OCI-LY7 (cell line): ENCODE results near the gene PPHLN1. TPM values are rescaled to one million over a fixed set of nuclear protein-coding genes. Genes with fewer than 3 reads are reported as not detected.

Experiments
- BruUV-seq: library from RNA; stranded (reverse); fragments of 400-500 nt; replicated peaks from 2 replicates; lab custom pipeline; 2021; lab: Mats Ljungman, UMichigan
- CTCF ChIA-PET: fragments of 300-600 bp; sonication (Branson Sonifier 250); formaldehyde crosslinking; loops from one replicate; lab custom pipeline; 2022; ENCODE audit warnings: antibody characterized with exemption; ENCODE audit not compliant: unreplicated experiment; lab: Charles Lee
- POLR2A ChIA-PET: fragments of 300-600 bp; sonication (Branson Sonifier 250); formaldehyde crosslinking; loops from one replicate; lab custom pipeline; 2022; ENCODE audit warnings: antibody characterized with exemption; lab: Charles Lee
- DNase-seq: peaks from one replicate; pipeline ENCODE4 v3.0.0-alpha.2; 2015; ENCODE audit warnings: low spot score
- H2AFZ ChIP-seq: fragments of 200-600 bp; sonication (generic), shearing (Covaris generic); 2 replicates; pipeline ENCODE4 v1.6.1; 2014; ENCODE audit warnings: mild to moderate bottlenecking, antibody characterized with exemption, low read length, moderate library complexity
- H3K27ac ChIP-seq: fragments of 200-600 bp; sonication (generic); 2 replicates; pipeline ENCODE4 v1.5.1; 2014; ENCODE audit warnings: mixed run types, low read depth, mild to moderate bottlenecking, moderate library complexity, low read length, inconsistent platforms; ENCODE audit not compliant: poor library complexity, severe bottlenecking
- H3K36me3 ChIP-seq: fragments of 200-600 bp; sonication (generic); 2 replicates; pipeline ENCODE4 v1.6.1; 2014; ENCODE audit warnings: mild to moderate bottlenecking, antibody characterized with exemption, low read length, moderate library complexity, mixed read lengths; ENCODE audit not compliant: insufficient read depth
- H3K4me1 ChIP-seq: fragments of 200-600 bp; sonication (generic); 2 replicates; pipeline ENCODE4 v1.5.1; 2014; ENCODE audit warnings: mild to moderate bottlenecking, low read length; ENCODE audit not compliant: insufficient read depth, poor library complexity, severe bottlenecking
- H3K4me2 ChIP-seq: fragments of 200-600 bp; sonication (generic); 2 replicates; pipeline ENCODE4 v1.6.1; 2014; ENCODE audit warnings: mild to moderate bottlenecking, low read length
- H3K4me3 ChIP-seq: fragments of 200-600 bp; sonication (generic); 2 replicates; pipeline ENCODE4 v1.5.1; 2014; ENCODE audit warnings: mild to moderate bottlenecking, low read depth, low read length; ENCODE audit not compliant: poor library complexity, severe bottlenecking
- H3K79me2 ChIP-seq: fragments of 200-600 bp; sonication (generic); 2 replicates; pipeline ENCODE4 v1.6.1; 2016; ENCODE audit warnings: low read depth, mild to moderate bottlenecking, low read length, moderate library complexity, mixed read lengths; ENCODE audit not compliant: insufficient read depth
- H3K9me2 ChIP-seq: fragments of 200-600 bp; sonication (generic); 2 replicates; pipeline ENCODE4 v1.6.1; 2016; ENCODE audit warnings: mild to moderate bottlenecking, low read length, mixed read lengths; ENCODE audit not compliant: insufficient read depth
- H3K9me3 ChIP-seq: fragments of 200-600 bp; sonication (generic); 2 replicates; pipeline ENCODE4 v1.6.1; 2014; ENCODE audit warnings: mild to moderate bottlenecking, mixed run types, low read length, mixed read lengths
- H4K20me1 ChIP-seq: fragments of 200-600 bp; sonication (generic); 2 replicates; pipeline ENCODE4 v1.6.1; 2014; ENCODE audit warnings: mild to moderate bottlenecking, antibody characterized with exemption, low read length, moderate library complexity, mixed read lengths; ENCODE audit not compliant: insufficient read depth
- EZH2phosphoT487 ChIP-seq: fragments of 200-600 bp; sonication (generic); IDR thresholded peaks from 2 replicates; pipeline ENCODE4 v1.6.1; 2018; ENCODE audit warnings: low read depth, borderline replicate concordance, mild to moderate bottlenecking, mixed run types, antibody characterized with exemption, low read length, moderate library complexity, mixed read lengths
- intact Hi-C: fragments of 100-400 bp; cut with micrococcal nuclease; formaldehyde crosslinking; loops from one replicate; pipeline ENCODE4 v1.10.0; 2022; ENCODE audit not compliant: unreplicated experiment
- total RNA-seq, 2 experiments: library from RNA; depleted of rRNA in 1 of 2; stranded (reverse); fragments of >200 nt in 1 of 2; shearing (Covaris generic) in 1 of 2; gene quantifications; 2 replicates each; pipeline ENCODE4 v1.2.3, GENCODE V29; 2014 to 2022
- TF ChIP-seq, protein P1 (sequence below): fragments of 200-600 bp; sonication (generic); conservative IDR thresholded peaks from 2 replicates; pipeline ENCODE4 v1.5.1; 2014; ENCODE audit warnings: mild to moderate bottlenecking, antibody characterized with exemption, low read length, moderate library complexity, mixed read lengths

Gene PPHLN1
- total RNA-seq, 2 experiments from 2014 or later, result 95.3 to 97.6 TPM

- no peak for DNase-seq
- Histone ChIP-seq H4K20me1 (no peaks in the 10 kb centered on the region), H3K36me3 (peaks cover 23% of the 10 kb centered on the region), H3K4me2 (no peak overlapping the region), H3K79me2 (no peaks in the 10 kb centered on the region), H3K9me3 (no peaks in the 10 kb centered on the region), H2AFZ (no peak overlapping the region), H3K9me2 (no peaks in the 10 kb centered on the region), H3K27ac (no peak overlapping the region), H3K4me3 (no peak overlapping the region), H3K4me1 (no peaks in the 10 kb centered on the region)
- no peak for TF ChIP-seq EZH2phosphoT487
- TF ChIP-seq, protein P1, sequence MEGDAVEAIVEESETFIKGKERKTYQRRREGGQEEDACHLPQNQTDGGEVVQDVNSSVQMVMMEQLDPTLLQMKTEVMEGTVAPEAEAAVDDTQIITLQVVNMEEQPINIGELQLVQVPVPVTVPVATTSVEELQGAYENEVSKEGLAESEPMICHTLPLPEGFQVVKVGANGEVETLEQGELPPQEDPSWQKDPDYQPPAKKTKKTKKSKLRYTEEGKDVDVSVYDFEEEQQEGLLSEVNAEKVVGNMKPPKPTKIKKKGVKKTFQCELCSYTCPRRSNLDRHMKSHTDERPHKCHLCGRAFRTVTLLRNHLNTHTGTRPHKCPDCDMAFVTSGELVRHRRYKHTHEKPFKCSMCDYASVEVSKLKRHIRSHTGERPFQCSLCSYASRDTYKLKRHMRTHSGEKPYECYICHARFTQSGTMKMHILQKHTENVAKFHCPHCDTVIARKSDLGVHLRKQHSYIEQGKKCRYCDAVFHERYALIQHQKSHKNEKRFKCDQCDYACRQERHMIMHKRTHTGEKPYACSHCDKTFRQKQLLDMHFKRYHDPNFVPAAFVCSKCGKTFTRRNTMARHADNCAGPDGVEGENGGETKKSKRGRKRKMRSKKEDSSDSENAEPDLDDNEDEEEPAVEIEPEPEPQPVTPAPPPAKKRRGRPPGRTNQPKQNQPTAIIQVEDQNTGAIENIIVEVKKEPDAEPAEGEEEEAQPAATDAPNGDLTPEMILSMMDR, result no peak
- ChIA-PET POLR2A (interaction anchor here (1.3 kb wide), 1 partner anchor 18 kb away, joined by 3 read pairs; no protein-coding TSS in a partner anchor), CTCF (no interaction called here)
- intact Hi-C loops, result no loop called here
- no TSS peak for BruUV-seq
Measured at GRCh38 chr12:42432517-42433140, 106.7 kb downstream of the PPHLN1 start.

DNA sequence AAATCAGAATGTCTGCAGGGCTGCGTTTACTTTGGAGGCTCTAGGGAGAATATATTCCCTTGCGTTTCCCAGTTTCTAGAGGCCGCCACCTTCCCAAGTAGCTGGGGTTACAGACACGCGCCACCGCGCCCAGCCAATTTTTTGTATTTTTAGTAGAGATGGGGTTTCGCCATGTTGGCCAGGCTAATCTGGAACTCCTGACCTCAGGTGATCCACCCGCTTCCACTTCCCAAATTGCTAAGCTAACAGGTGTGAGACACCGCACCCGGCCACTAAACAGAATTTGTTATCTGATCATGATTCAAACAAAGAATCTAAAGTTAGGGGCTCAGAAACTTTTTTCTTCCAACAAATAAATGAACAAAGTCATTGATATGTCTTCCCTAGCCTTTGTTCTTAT is 114.6 kb downstream of the PPHLN1 start:
- no peaks in the 10 kb centered on the region for H3K9me2 ChIP-seq
- TF ChIP-seq, protein P1, result no peak
- TF ChIP-seq EZH2phosphoT487, result no peak
- no peaks in the 10 kb centered on the region for H3K4me1 ChIP-seq
- H2AFZ ChIP-seq, result no peak overlapping the region
- DNase-seq, result no peak
- BruUV-seq, result no TSS peak
- no peaks in the 10 kb centered on the region for H3K9me3 ChIP-seq
- H3K27ac ChIP-seq, result no peak overlapping the region
- POLR2A ChIA-PET, result no interaction called here
- no peak overlapping the region for H3K4me3 ChIP-seq
- intact Hi-C loops, result no loop called here
- no peaks in the 10 kb centered on the region for H4K20me1 ChIP-seq
- CTCF ChIA-PET, result no interaction called here
- no peaks in the 10 kb centered on the region for H3K79me2 ChIP-seq
- peaks cover 46% of the 10 kb centered on the region for H3K36me3 ChIP-seq
- H3K4me2 ChIP-seq, result no peak overlapping the region

GRCh38 chr12:42442311-42442759 is 116.4 kb downstream of the PPHLN1 start:
- intact Hi-C loops, result no loop called here
- TF ChIP-seq, protein P1, result no peak
- ChIA-PET CTCF (no interaction called here), POLR2A (interaction anchor here (0.7 kb wide), 1 partner anchor 53 kb away, joined by 3 read pairs; no protein-coding TSS in a partner anchor)
- Histone ChIP-seq H4K20me1 (no peaks in the 10 kb centered on the region), H3K79me2 (no peaks in the 10 kb centered on the region), H3K4me2 (no peak overlapping the region), H3K4me1 (peaks cover 3% of the 10 kb centered on the region), H3K9me2 (no peaks in the 10 kb centered on the region), H3K9me3 (no peaks in the 10 kb centered on the region), H3K4me3 (no peak overlapping the region), H3K27ac (no peak overlapping the region), H2AFZ (no peak overlapping the region), H3K36me3 (peaks cover 59% of the 10 kb centered on the region)
- BruUV-seq, result no TSS peak
- DNase-seq, result no peak
